Fibroblast of pulmonary artery (primary cell): ENCODE data around the gene KIAA0825.

Experiments used
- DNase-seq: peaks from one replicate; pipeline ENCODE4 v3.0.0-alpha.2; 2010; ENCODE audit warnings: low read depth
- H3K4me3 ChIP-seq: replicated peaks from 2 replicates; pipeline ENCODE4 v1.5.1; 2011; ENCODE audit warnings: low read depth, mild to moderate bottlenecking, control low read depth, low read length, moderate library complexity
- TF ChIP-seq, protein P1 (sequence below): IDR thresholded peaks from 2 replicates; pipeline ENCODE4 v1.5.1; 2011; ENCODE audit warnings: mild to moderate bottlenecking, control low read depth, low read length, inconsistent platforms; ENCODE audit errors: missing control alignments

The KIAA0825 gene

DNA sequence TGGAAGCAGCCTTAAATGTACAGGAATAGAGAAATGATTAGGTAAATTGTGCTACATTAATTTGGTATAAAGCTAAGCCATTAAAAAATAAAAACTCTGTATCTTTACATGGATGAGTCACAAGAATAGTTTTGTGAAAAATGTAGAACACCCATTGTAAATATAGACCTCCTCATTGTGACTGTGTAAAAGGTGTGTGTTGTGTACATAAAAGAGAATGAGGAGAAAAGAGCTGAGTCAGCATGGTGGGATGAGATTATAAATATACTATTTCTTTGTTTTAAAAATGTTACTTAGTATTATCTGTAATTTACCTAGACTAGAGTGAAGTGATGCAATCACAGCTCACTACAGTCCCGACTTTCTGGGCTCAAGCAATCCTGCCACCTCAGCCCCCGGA lies 250.5 kb downstream of the KIAA0825 start:
- no peak for DNase-seq
- TF ChIP-seq, protein P1, sequence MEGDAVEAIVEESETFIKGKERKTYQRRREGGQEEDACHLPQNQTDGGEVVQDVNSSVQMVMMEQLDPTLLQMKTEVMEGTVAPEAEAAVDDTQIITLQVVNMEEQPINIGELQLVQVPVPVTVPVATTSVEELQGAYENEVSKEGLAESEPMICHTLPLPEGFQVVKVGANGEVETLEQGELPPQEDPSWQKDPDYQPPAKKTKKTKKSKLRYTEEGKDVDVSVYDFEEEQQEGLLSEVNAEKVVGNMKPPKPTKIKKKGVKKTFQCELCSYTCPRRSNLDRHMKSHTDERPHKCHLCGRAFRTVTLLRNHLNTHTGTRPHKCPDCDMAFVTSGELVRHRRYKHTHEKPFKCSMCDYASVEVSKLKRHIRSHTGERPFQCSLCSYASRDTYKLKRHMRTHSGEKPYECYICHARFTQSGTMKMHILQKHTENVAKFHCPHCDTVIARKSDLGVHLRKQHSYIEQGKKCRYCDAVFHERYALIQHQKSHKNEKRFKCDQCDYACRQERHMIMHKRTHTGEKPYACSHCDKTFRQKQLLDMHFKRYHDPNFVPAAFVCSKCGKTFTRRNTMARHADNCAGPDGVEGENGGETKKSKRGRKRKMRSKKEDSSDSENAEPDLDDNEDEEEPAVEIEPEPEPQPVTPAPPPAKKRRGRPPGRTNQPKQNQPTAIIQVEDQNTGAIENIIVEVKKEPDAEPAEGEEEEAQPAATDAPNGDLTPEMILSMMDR, result no peak
- no peak overlapping the region for H3K4me3 ChIP-seq

DNA sequence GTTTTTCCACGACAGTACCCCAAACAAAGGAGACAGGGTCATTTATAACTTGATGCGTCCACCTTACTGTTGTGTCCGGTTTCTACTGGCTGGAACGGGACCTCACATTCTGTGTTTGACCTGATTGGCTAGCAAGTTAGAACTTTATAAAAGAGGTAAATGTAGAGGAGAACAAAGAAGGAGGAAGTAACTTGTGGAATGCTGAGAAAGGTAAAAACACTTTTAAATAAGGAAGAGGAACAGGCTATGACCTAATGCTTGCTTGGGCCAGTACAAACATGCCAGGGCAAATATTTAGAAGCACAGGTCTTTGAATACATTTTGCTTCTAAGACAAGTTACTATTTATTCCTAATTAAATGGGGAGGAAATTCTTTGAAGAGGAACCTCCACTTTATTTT lies 251.6 kb downstream of the KIAA0825 start:
- DNase-seq, result no peak
- TF ChIP-seq, protein P1, result no peak
- H3K4me3 ChIP-seq, result no peak overlapping the region

DNA sequence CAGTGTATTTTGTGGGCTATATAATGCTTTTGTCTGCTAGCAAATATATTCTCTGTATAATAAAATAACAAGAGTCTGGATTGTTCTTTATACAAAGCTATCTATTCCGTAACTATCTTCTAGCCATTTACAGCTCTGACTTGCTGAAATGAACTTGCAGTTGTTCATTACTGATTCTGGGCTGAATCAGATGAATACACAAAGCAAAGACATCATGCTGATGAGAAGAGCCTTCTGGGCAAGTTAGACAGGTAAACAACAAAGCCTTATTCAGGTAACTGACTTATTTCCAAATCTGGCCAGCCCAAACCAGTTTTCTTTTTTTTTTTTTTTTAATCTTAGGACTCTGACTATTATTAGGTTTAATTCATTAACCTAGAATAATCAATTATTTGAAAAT lies 255.5 kb downstream of the KIAA0825 start:
- TF ChIP-seq, protein P1, result no peak

DNA sequence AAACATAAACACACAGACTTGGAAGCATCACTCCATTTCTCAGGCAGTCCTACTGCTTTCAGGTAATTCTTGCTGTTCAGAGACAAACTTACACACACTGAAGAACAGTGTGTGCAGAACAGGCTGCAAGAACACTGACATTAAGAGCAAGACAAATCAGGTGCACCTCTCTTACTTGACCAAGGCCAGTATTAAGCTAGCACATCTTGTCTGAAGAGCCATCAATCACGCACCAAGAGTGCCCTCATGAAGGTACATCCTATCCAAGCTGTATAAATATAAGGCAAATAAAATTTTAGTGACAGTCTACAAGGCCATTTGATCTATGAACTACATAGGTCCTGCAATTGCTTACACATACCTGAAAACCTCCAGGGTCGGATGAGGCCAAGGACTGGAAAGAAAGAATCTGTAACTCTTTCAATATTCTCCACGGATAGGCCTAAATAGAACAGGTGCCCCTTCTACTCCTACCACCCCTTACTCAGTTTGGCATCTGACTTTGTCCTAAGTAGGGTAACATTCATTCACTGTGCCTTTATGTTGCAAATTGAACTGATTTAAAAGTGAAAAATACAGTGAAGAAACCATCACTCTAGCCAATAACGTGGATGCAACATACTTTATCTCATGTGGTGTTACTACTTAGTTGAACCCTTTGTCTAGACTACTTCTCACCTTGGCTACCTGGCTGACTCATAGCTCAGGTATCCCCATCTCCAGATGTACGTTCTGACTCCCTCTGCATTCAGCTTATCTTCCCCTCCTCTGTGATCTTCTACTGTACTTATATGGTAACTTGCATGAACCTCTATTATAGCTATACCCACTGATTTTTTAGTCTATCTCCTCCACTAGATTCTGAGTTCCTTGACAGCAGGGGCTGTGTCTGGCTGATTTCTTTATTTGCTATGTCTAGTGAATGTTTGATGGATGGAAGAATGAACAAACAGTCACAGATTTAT lies 256.3 kb downstream of the KIAA0825 start:
- no peak overlapping the region for H3K4me3 ChIP-seq
- DNase-seq, result no peak
- TF ChIP-seq, protein P1, result no peak

More for the DNA sequence above, 255.5 kb downstream of the KIAA0825 start:
- H3K4me3 ChIP-seq, result no peak overlapping the region
- DNase-seq, result no peak

DNA sequence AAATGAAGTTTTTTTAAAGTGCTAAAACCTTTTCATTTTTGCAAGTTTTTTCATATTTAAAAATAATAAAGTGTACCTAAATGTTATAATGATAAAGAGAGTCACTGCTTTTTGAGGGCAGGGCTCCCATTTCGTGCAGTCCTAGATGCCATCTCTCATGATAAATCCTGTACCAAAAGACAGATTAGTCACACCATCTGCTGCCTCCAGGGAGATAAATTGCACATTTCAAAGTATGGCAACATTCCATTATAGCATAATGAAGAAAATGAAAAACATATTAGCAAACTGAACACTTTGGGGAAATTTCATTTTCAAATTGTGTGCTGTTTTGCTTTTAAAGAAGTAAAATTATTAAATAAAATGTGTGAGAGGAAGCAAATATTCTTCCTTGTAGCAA lies 257.2 kb downstream of the KIAA0825 start:
- TF ChIP-seq, protein P1, result no peak
- DNase-seq, result no peak
- H3K4me3 ChIP-seq, result no peak overlapping the region

DNA sequence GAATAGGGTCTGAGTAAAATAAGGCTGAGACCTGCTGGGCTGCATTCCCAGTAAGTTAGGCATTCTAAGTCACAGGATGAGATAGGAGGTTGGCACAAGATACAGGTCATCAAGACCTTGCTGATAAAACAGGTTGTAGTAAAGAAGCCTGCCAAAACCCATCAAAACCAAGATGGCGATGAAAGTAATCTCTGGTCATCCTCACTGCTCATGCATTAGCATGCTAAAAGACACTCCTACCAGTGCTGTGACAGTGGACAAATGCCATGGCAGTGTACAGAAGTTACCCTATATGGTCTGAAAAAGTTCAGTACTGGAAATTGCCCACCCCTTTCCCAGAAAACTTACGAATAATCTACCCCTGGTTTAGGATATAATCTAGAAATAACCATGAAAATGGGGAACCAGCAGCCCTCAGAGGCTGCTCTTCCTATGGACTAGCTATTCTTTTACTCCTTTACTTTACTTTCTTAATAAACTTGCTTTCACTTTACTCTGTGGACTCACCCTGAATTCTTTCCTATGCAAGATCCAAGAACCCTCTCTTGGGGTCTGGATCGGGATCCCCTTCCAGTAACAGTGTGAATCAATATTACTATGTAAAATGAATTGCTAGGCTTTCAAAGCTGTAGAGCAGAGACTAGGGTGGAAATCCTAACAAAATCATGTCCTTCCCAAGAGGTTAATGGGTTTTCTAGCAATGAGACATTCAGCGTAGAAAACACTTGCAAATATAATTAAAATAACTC lies 257.8 kb downstream of the KIAA0825 start:
- TF ChIP-seq, protein P1, result no peak
- no peak for DNase-seq
- H3K4me3 ChIP-seq, result no peak overlapping the region
